Measurements from ENCODE around the gene ADAM8.

The ADAM8 gene

GRCh38 chr10:133303206-133303605, 26.5 kb upstream of the ADAM8 start:
- no peak for DNase-seq

GRCh38 chr10:133302230-133302629, 25.6 kb upstream of the ADAM8 start:
- peaks cover 11% of the 10 kb centered on the region for H3K4me1 ChIP-seq (ENCODE audit: insufficient read depth, low read length)
- H2AFZ ChIP-seq (ENCODE audit: low read depth, low read length): no peak overlapping the region
- peaks cover 46% of the 10 kb centered on the region for H3K79me2 ChIP-seq (ENCODE audit: insufficient read depth, low read length)
- no peaks in the 10 kb centered on the region for H3K27me3 ChIP-seq (ENCODE audit: insufficient read depth, low read length, poor library complexity)
- peaks cover 51% of the 10 kb centered on the region for H3K36me3 ChIP-seq (ENCODE audit: insufficient read depth, low read length)
- ATAC-seq (ENCODE audit: insufficient read depth, low read depth) (peak; percentile 33; the same call in 1 of the 3 replicates), DNase-seq (no peak)
- no peak overlapping the region for H3K9ac ChIP-seq (ENCODE audit: low read depth, low read length)
- no peak for TF ChIP-seq EZH2 (IDR thresholded peaks at IDR 0.05; ENCODE audit: borderline replicate concordance, low read depth, low read length, severe bottlenecking)
- no peak for TF ChIP-seq CTCF (IDR thresholded peaks at IDR 0.05; ENCODE audit: borderline replicate concordance, extremely low read depth, low read length, poor library complexity, severe bottlenecking)
- peaks cover 43% of the 10 kb centered on the region for H4K20me1 ChIP-seq (ENCODE audit: insufficient read depth, low read length)
- no peaks in the 10 kb centered on the region for H3K9me3 ChIP-seq (ENCODE audit: insufficient read depth, low read length, severe bottlenecking)
- H3K27ac ChIP-seq (ENCODE audit: low read length): no peak overlapping the region
- H3K4me2 ChIP-seq (ENCODE audit: insufficient read depth, low read length): no peak overlapping the region
- no peak overlapping the region for H3K4me3 ChIP-seq (ENCODE audit: low read depth in 1 of 2, low read length in 2 of 2)

More at GRCh38 chr10:133303206-133303605, 26.5 kb upstream of the ADAM8 start:
- peaks cover 53% of the 10 kb centered on the region for H4K20me1 ChIP-seq (ENCODE audit: insufficient read depth, low read length)
- H2AFZ ChIP-seq (ENCODE audit: low read depth, low read length): no peak overlapping the region
- H3K4me2 ChIP-seq (ENCODE audit: insufficient read depth, low read length): no peak overlapping the region
- no peak overlapping the region for H3K9ac ChIP-seq (ENCODE audit: low read depth, low read length)
- no peak overlapping the region for H3K27ac ChIP-seq (ENCODE audit: low read length)
- TF ChIP-seq EZH2 (IDR thresholded peaks at IDR 0.05; ENCODE audit: borderline replicate concordance, low read depth, low read length, severe bottlenecking) (no peak), CTCF (IDR thresholded peaks at IDR 0.05; ENCODE audit: borderline replicate concordance, extremely low read depth, low read length, poor library complexity, severe bottlenecking) (no peak)
- H3K9me3 ChIP-seq (ENCODE audit: insufficient read depth, low read length, severe bottlenecking): no peaks in the 10 kb centered on the region
- ATAC-seq (ENCODE audit: insufficient read depth, low read depth): no peak
- H3K4me3 ChIP-seq (ENCODE audit: low read depth in 1 of 2, low read length in 2 of 2): no peak overlapping the region
- peaks cover 41% of the 10 kb centered on the region for H3K36me3 ChIP-seq (ENCODE audit: insufficient read depth, low read length)
- H3K4me1 ChIP-seq (ENCODE audit: insufficient read depth, low read length): peaks cover 20% of the 10 kb centered on the region
- H3K79me2 ChIP-seq (ENCODE audit: insufficient read depth, low read length): peaks cover 56% of the 10 kb centered on the region
- no peaks in the 10 kb centered on the region for H3K27me3 ChIP-seq (ENCODE audit: insufficient read depth, low read length, poor library complexity)

GRCh38 chr10:133299738-133300137, 23.1 kb upstream of the ADAM8 start:
- no peak overlapping the region for H3K4me2 ChIP-seq (ENCODE audit: insufficient read depth, low read length)
- TF ChIP-seq EZH2 (IDR thresholded peaks at IDR 0.05; ENCODE audit: borderline replicate concordance, low read depth, low read length, severe bottlenecking): no peak
- no peak for TF ChIP-seq CTCF (IDR thresholded peaks at IDR 0.05; ENCODE audit: borderline replicate concordance, extremely low read depth, low read length, poor library complexity, severe bottlenecking)
- no peak overlapping the region for H3K27ac ChIP-seq (ENCODE audit: low read length)
- no peak for DNase-seq
- H3K4me3 ChIP-seq (ENCODE audit: low read depth in 1 of 2, low read length in 2 of 2): no peak overlapping the region
- H4K20me1 ChIP-seq (ENCODE audit: insufficient read depth, low read length): peaks cover 29% of the 10 kb centered on the region
- peaks cover 23% of the 10 kb centered on the region for H3K79me2 ChIP-seq (ENCODE audit: insufficient read depth, low read length)
- no peaks in the 10 kb centered on the region for H3K27me3 ChIP-seq (ENCODE audit: insufficient read depth, low read length, poor library complexity)
- no peak for ATAC-seq (ENCODE audit: insufficient read depth, low read depth)
- no peak overlapping the region for H2AFZ ChIP-seq (ENCODE audit: low read depth, low read length)
- peaks cover 75% of the 10 kb centered on the region for H3K36me3 ChIP-seq (ENCODE audit: insufficient read depth, low read length)
- no peaks in the 10 kb centered on the region for H3K9me3 ChIP-seq (ENCODE audit: insufficient read depth, low read length, severe bottlenecking)
- H3K9ac ChIP-seq (ENCODE audit: low read depth, low read length): no peak overlapping the region
- H3K4me1 ChIP-seq (ENCODE audit: insufficient read depth, low read length): no peaks in the 10 kb centered on the region

- TF ChIP-seq CTCF (IDR thresholded peaks at IDR 0.05; ENCODE audit: borderline replicate concordance, extremely low read depth, low read length, poor library complexity, severe bottlenecking) (no peak), EZH2 (IDR thresholded peaks at IDR 0.05; ENCODE audit: borderline replicate concordance, low read depth, low read length, severe bottlenecking) (no peak)
- Histone ChIP-seq H2AFZ (ENCODE audit: low read depth, low read length) (no peak overlapping the region), H3K4me3 (ENCODE audit: low read depth in 1 of 2, low read length in 2 of 2) (no peak overlapping the region), H3K27ac (ENCODE audit: low read length) (no peak overlapping the region), H3K4me2 (ENCODE audit: insufficient read depth, low read length) (no peak overlapping the region), H3K9me3 (ENCODE audit: insufficient read depth, low read length, severe bottlenecking) (no peaks in the 10 kb centered on the region), H4K20me1 (ENCODE audit: insufficient read depth, low read length) (peaks cover 28% of the 10 kb centered on the region), H3K4me1 (ENCODE audit: insufficient read depth, low read length) (no peaks in the 10 kb centered on the region), H3K36me3 (ENCODE audit: insufficient read depth, low read length) (peaks cover 81% of the 10 kb centered on the region), H3K79me2 (ENCODE audit: insufficient read depth, low read length) (peaks cover 20% of the 10 kb centered on the region), H3K27me3 (ENCODE audit: insufficient read depth, low read length, poor library complexity) (no peaks in the 10 kb centered on the region), H3K9ac (ENCODE audit: low read depth, low read length) (no peak overlapping the region)
- no peak for ATAC-seq (ENCODE audit: insufficient read depth, low read depth)
- no peak for DNase-seq
These were observed 22.6 kb upstream of the ADAM8 start for GRCh38 chr10:133299224-133299623.

Data from DND-41 (cell line).